ENCODE data around the gene ADD3.

DNA sequence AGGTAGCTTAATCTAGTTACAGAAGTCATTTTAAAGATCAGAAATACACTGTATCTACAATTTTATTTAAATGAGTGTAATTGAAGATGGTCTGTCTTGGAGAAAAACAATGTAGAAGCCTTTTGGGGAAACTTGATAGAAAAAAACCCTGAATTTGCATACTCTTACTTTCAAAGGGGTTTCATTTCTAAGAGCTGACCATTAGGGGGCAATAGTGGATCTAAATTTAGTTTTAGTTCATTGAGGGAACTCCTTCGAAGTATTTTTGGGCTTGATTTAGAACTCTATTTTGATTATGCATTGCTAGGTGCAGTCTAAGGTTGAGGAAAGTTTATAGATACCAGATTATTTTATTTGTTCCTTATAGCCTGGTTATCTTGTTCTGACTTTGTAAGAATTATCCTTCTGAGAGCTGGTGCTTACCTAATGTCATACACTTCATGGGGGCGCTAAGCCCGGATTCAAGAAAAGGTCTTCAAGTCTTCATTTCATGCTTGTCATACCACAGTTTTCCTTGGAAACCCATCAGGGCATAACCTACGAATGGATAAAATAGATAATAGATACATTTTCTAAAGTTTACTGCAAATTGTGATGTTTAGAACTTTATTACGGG is 130.5 kb downstream of the ADD3 start:
- TF ChIP-seq ETV6 (conservative IDR thresholded peaks at IDR 0.05 in 1 of 2, IDR thresholded peaks at IDR 0.05 in 1 of 2; ENCODE audit: borderline replicate concordance in 1 of 2, low read depth in 1 of 2) (no peak), SMC3 (IDR thresholded peaks at IDR 0.05; ENCODE audit: borderline replicate concordance, low read length) (peak; percentile 70; the same call in 1 of the 2 replicates), RFX5 (IDR thresholded peaks at IDR 0.05; ENCODE audit: low read depth, low read length) (no peak), TARDBP (IDR thresholded peaks at IDR 0.05; ENCODE audit: borderline replicate concordance) (no peak), HDGF (IDR thresholded peaks at IDR 0.05) (no peak), FOS (IDR thresholded peaks at IDR 0.05; ENCODE audit: borderline replicate concordance, extremely low read depth, insufficient read length) (no peak), EP300 (IDR thresholded peaks at IDR 0.05; ENCODE audit: borderline replicate concordance in 1 of 2, control insufficient read depth in 1 of 2, low read depth in 2 of 2, low read length in 2 of 2) (no peak), CBFB (IDR thresholded peaks at IDR 0.05; ENCODE audit: low read depth) (no peak), MTA3 (IDR thresholded peaks at IDR 0.05; ENCODE audit: borderline replicate concordance, low read length) (no peak), SRF (IDR thresholded peaks at IDR 0.05; ENCODE audit: low read depth in 2 of 2, low read length in 2 of 2) (no peak), MYC (IDR thresholded peaks at IDR 0.05; ENCODE audit: insufficient read depth, insufficient read length, insufficient replicate concordance, low read length, severe bottlenecking) (no peak)
- TF ChIP-seq, protein P1, sequence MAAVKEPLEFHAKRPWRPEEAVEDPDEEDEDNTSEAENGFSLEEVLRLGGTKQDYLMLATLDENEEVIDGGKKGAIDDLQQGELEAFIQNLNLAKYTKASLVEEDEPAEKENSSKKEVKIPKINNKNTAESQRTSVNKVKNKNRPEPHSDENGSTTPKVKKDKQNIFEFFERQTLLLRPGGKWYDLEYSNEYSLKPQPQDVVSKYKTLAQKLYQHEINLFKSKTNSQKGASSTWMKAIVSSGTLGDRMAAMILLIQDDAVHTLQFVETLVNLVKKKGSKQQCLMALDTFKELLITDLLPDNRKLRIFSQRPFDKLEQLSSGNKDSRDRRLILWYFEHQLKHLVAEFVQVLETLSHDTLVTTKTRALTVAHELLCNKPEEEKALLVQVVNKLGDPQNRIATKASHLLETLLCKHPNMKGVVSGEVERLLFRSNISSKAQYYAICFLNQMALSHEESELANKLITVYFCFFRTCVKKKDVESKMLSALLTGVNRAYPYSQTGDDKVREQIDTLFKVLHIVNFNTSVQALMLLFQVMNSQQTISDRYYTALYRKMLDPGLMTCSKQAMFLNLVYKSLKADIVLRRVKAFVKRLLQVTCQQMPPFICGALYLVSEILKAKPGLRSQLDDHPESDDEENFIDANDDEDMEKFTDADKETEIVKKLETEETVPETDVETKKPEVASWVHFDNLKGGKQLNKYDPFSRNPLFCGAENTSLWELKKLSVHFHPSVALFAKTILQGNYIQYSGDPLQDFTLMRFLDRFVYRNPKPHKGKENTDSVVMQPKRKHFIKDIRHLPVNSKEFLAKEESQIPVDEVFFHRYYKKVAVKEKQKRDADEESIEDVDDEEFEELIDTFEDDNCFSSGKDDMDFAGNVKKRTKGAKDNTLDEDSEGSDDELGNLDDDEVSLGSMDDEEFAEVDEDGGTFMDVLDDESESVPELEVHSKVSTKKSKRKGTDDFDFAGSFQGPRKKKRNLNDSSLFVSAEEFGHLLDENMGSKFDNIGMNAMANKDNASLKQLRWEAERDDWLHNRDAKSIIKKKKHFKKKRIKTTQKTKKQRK (IDR thresholded peaks at IDR 0.05; ENCODE audit: low read depth, low read length): no peak
- TF ChIP-seq, protein P2, sequence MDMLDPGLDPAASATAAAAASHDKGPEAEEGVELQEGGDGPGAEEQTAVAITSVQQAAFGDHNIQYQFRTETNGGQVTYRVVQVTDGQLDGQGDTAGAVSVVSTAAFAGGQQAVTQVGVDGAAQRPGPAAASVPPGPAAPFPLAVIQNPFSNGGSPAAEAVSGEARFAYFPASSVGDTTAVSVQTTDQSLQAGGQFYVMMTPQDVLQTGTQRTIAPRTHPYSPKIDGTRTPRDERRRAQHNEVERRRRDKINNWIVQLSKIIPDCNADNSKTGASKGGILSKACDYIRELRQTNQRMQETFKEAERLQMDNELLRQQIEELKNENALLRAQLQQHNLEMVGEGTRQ (IDR thresholded peaks at IDR 0.05; ENCODE audit: borderline replicate concordance, low read depth, low read length): no peak
- TF ChIP-seq, protein P3, sequence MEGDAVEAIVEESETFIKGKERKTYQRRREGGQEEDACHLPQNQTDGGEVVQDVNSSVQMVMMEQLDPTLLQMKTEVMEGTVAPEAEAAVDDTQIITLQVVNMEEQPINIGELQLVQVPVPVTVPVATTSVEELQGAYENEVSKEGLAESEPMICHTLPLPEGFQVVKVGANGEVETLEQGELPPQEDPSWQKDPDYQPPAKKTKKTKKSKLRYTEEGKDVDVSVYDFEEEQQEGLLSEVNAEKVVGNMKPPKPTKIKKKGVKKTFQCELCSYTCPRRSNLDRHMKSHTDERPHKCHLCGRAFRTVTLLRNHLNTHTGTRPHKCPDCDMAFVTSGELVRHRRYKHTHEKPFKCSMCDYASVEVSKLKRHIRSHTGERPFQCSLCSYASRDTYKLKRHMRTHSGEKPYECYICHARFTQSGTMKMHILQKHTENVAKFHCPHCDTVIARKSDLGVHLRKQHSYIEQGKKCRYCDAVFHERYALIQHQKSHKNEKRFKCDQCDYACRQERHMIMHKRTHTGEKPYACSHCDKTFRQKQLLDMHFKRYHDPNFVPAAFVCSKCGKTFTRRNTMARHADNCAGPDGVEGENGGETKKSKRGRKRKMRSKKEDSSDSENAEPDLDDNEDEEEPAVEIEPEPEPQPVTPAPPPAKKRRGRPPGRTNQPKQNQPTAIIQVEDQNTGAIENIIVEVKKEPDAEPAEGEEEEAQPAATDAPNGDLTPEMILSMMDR (IDR thresholded peaks at IDR 0.05 in 2 of 3, conservative IDR thresholded peaks at IDR 0.05 in 1 of 3; ENCODE audit: control insufficient read depth in 2 of 3, extremely low read depth in 1 of 3, insufficient read depth in 1 of 3, low read depth in 3 of 3, low read length in 3 of 3): peak; percentile 50 to 74 (median 59); a peak in 5 of 6 replicates

All from GM12878 (cell line).